ENCODE measurements around the gene ZNF638.

DNA sequence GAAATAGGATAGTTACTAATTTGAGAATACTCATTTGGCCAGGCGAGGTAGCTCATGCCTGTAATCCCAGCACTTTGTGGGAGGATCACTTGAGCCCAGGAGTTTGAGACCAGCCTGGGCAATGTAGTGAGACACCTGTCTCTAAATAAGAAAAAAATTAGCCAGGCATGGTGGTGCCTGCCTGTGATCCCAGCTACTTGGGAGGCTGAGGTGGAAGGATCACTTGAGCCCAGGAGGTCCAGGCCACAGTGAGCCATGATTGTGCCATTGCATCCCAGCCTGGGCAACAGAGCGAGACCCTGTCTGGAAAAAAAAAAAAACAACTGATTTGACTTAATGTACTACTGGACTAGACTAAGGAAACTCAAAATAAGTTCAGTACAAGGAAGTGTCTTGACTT lies 32.7 kb upstream of the ZNF638 start:
- TF ChIP-seq, protein P1, sequence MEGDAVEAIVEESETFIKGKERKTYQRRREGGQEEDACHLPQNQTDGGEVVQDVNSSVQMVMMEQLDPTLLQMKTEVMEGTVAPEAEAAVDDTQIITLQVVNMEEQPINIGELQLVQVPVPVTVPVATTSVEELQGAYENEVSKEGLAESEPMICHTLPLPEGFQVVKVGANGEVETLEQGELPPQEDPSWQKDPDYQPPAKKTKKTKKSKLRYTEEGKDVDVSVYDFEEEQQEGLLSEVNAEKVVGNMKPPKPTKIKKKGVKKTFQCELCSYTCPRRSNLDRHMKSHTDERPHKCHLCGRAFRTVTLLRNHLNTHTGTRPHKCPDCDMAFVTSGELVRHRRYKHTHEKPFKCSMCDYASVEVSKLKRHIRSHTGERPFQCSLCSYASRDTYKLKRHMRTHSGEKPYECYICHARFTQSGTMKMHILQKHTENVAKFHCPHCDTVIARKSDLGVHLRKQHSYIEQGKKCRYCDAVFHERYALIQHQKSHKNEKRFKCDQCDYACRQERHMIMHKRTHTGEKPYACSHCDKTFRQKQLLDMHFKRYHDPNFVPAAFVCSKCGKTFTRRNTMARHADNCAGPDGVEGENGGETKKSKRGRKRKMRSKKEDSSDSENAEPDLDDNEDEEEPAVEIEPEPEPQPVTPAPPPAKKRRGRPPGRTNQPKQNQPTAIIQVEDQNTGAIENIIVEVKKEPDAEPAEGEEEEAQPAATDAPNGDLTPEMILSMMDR (conservative IDR thresholded peaks at IDR 0.05; ENCODE audit: low read depth, low read length): no peak
- TF ChIP-seq RCOR1 (IDR thresholded peaks at IDR 0.05; ENCODE audit: insufficient replicate concordance, low read length) (no peak), RFX5 (IDR thresholded peaks at IDR 0.05; ENCODE audit: low read depth, low read length) (no peak), RAD21 (IDR thresholded peaks at IDR 0.05; ENCODE audit: low read length) (no peak)

Measured in IMR-90 (cell line).